IMR-90 (cell line): Measurements from ENCODE around the gene CYP1A2.

Experiments
- BHLHE40 ChIP-seq: fragments of 150-350 bp; IDR thresholded peaks from 2 replicates; pipeline ENCODE4 v1.6.1; 2016; ENCODE audit warnings: mild to moderate bottlenecking, low read depth, low read length
- CTCF ChIP-seq: conservative IDR thresholded peaks from 2 replicates; pipeline ENCODE4 v1.5.1; 2012; ENCODE audit warnings: mild to moderate bottlenecking, low read depth, low read length, improper control_type of control experiment
- MAFK ChIP-seq: IDR thresholded peaks from 2 replicates; pipeline ENCODE4 v1.6.1; 2012; ENCODE audit warnings: low read depth, low read length, improper control_type of control experiment
- MXI1 ChIP-seq: IDR thresholded peaks from 2 replicates; pipeline ENCODE4 v1.6.1; 2012; ENCODE audit warnings: low read depth, mild to moderate bottlenecking, low read length, moderate library complexity, borderline replicate concordance
- POLR2A ChIP-seq: IDR thresholded peaks from 2 replicates; pipeline ENCODE4 v1.6.1; 2012; ENCODE audit warnings: mild to moderate bottlenecking, low read depth, low read length
- RAD21 ChIP-seq: IDR thresholded peaks from 2 replicates; pipeline ENCODE4 v1.6.1; 2012; ENCODE audit warnings: low read length, improper control_type of control experiment
- TF ChIP-seq, protein P1 (sequence below): fragments of 150-350 bp; IDR thresholded peaks from 2 replicates; pipeline ENCODE4 v1.6.1; 2017; ENCODE audit warnings: mild to moderate bottlenecking, antibody characterized with exemption, low read length, low read depth

DNA sequence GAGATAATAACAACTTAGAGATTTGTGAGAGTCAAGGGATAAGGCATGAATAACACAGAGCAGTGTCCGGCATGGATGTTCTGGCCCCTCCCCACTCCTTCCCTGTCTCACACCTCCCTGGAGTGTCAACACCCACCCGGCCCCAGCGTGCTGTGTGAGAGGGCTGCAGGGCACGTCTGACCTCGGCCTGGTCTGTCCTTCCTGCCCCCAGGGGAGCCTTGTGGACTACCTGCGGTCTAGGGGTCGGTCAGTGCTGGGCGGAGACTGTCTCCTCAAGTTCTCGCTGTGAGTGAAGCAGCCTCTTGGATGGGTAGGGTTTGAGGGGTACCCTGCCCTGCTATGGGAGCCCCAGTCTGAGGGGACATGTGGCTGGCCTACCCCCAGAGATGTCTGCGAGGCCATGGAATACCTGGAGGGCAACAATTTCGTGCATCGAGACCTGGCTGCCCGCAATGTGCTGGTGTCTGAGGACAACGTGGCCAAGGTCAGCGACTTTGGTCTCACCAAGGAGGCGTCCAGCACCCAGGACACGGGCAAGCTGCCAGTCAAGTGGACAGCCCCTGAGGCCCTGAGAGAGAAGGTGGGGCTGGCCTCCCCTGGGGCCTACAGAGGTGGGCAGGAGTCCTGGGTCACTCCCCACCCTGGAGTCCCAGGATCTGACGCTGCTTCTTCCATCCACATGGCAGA is 52.8 kb downstream of the CYP1A2 start:
- TF ChIP-seq CTCF (no peak), POLR2A (no peak), MXI1 (no peak), BHLHE40 (no peak), MAFK (no peak), RAD21 (no peak)
- TF ChIP-seq, protein P1, sequence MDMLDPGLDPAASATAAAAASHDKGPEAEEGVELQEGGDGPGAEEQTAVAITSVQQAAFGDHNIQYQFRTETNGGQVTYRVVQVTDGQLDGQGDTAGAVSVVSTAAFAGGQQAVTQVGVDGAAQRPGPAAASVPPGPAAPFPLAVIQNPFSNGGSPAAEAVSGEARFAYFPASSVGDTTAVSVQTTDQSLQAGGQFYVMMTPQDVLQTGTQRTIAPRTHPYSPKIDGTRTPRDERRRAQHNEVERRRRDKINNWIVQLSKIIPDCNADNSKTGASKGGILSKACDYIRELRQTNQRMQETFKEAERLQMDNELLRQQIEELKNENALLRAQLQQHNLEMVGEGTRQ, result no peak
